Smooth muscle cell (in vitro differentiated cells): Measurements from ENCODE around the gene NSL1. TPM values are rescaled to one million over a fixed set of nuclear protein-coding genes. Genes with fewer than 3 reads are reported as not detected.

ENCODE experiments used
- DNase-seq: peaks from one replicate; lab custom pipeline; 2025; ENCODE audit not compliant: unreplicated experiment; lab: John Stamatoyannopoulos, UW
- H2AFZ ChIP-seq: fragments of 200-600 bp; sonication (generic); 2 replicates; pipeline ENCODE4 v1.6.0; 2016; ENCODE audit warnings: antibody characterized with exemption, low read depth, mild to moderate bottlenecking
- H3F3A ChIP-seq: fragments of 200-600 bp; sonication (generic); 2 replicates; pipeline ENCODE4 v1.6.0; 2017; ENCODE audit warnings: antibody characterized with exemption, low read depth
- H3K27ac ChIP-seq: fragments of 200-600 bp; sonication (generic); 2 replicates; pipeline ENCODE4 v1.5.1; 2016; ENCODE audit warnings: low read depth, mild to moderate bottlenecking
- H3K27me3 ChIP-seq: fragments of 200-600 bp; sonication (generic); 2 replicates; pipeline ENCODE4 v1.6.1; 2016; ENCODE audit warnings: low read depth, mild to moderate bottlenecking
- H3K36me3 ChIP-seq: fragments of 200-600 bp; sonication (generic); 2 replicates; pipeline ENCODE4 v1.5.1; 2016; ENCODE audit warnings: low read depth
- H3K4me1 ChIP-seq: fragments of 200-600 bp; sonication (generic); 2 replicates; pipeline ENCODE4 v1.5.1; 2016; ENCODE audit warnings: low read depth
- H3K4me2 ChIP-seq: fragments of 200-600 bp; sonication (generic); 2 replicates; pipeline ENCODE4 v1.6.0; 2016; ENCODE audit warnings: mild to moderate bottlenecking
- H3K4me3 ChIP-seq: fragments of 200-600 bp; sonication (generic); 2 replicates; pipeline ENCODE4 v1.5.1; 2016; ENCODE audit warnings: mild to moderate bottlenecking
- H3K79me2 ChIP-seq: fragments of 200-600 bp; sonication (generic); 2 replicates; pipeline ENCODE4 v1.6.0; 2016; ENCODE audit warnings: low read depth, mild to moderate bottlenecking
- H3K9ac ChIP-seq: fragments of 200-600 bp; sonication (generic); 2 replicates; pipeline ENCODE4 v1.6.0; 2016; ENCODE audit warnings: low read depth
- H3K9me3 ChIP-seq: fragments of 200-600 bp; sonication (generic); replicated peaks from 2 replicates; pipeline ENCODE4 v1.5.1; 2016; ENCODE audit warnings: low read depth
- H4K20me1 ChIP-seq: fragments of 200-600 bp; sonication (generic); 2 replicates; pipeline ENCODE4 v1.6.0; 2016; ENCODE audit warnings: low read depth
- WGBS: methylation state at CpG from one replicate; pipeline ENCODE4 v1.1.7; 2016; ENCODE audit warnings: low lambda C conversion rate; 5-methylcytosine and 5-hydroxymethylcytosine counted together
- polyA plus RNA-seq: library from polyadenylated mRNA; unstranded; fragments of >200 nt; fragmentation: Nextera tagmentation; extraction: Ambion mirVana; gene quantifications from 2 replicates; pipeline ENCODE4 v1.2.1, GENCODE V29; 2016
- total RNA-seq: library from RNA; depleted of rRNA; stranded (reverse); fragments of >200 nt; gene quantifications from 2 replicates; pipeline ENCODE4 v1.2.3, GENCODE V29; 2014
- TF ChIP-seq, protein P1 (sequence below): fragments of 200-600 bp; sonication (generic); IDR thresholded peaks from 2 replicates; pipeline ENCODE4 v1.5.1; 2017; ENCODE audit warnings: borderline replicate concordance, mild to moderate bottlenecking, antibody characterized with exemption; ENCODE audit not compliant: insufficient read depth, poor library complexity, severe bottlenecking

Gene NSL1
- total and polyA plus RNA-seq, 2 experiments from 2014 or later: 30.9 to 34.5 TPM

DNA sequence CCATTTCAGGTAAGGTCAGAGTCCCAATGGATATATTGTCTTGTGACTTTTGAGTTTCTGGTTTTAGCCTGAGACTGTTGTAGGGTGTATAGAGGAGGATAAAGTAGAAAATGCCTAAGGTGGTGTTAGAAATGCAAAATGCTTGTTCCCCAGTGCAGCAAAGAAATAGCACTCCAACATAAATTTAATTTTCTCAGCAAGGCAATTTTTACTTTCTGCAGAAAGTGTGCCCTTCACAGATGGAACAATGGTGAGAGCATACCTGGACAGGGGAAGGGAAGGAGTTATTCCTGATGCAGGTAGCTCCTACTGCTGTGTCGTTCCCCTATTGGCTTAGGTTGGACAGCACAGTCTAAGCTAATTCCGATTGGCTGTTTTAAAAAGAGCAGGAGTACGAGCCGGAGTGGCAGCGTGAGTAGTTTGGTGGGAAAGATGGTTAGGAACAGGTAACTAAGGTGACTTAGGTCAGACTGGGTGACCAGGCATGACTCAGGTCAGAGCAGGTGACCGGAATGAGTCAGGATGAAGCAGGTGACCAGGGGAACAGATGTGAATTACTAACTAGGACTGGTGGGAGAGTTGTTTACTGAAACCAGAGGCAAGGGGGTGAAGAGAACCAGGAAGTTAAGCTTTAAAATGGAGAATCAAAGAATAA lies 34.3 kb upstream of the NSL1 start:
- no peak overlapping the region for H3K27ac ChIP-seq
- H3K9me3 ChIP-seq: no peaks in the 10 kb centered on the region
- no peaks in the 10 kb centered on the region for H4K20me1 ChIP-seq
- no peaks in the 10 kb centered on the region for H3K36me3 ChIP-seq
- no peaks in the 10 kb centered on the region for H3K4me1 ChIP-seq
- H3K4me3 ChIP-seq: no peak overlapping the region
- H3K79me2 ChIP-seq: no peaks in the 10 kb centered on the region
- no peak overlapping the region for H3K9ac ChIP-seq
- H3K4me2 ChIP-seq: no peak overlapping the region
- WGBS: 78% methylated on average over 6 of the region's 6 CpGs
- TF ChIP-seq, protein P1, sequence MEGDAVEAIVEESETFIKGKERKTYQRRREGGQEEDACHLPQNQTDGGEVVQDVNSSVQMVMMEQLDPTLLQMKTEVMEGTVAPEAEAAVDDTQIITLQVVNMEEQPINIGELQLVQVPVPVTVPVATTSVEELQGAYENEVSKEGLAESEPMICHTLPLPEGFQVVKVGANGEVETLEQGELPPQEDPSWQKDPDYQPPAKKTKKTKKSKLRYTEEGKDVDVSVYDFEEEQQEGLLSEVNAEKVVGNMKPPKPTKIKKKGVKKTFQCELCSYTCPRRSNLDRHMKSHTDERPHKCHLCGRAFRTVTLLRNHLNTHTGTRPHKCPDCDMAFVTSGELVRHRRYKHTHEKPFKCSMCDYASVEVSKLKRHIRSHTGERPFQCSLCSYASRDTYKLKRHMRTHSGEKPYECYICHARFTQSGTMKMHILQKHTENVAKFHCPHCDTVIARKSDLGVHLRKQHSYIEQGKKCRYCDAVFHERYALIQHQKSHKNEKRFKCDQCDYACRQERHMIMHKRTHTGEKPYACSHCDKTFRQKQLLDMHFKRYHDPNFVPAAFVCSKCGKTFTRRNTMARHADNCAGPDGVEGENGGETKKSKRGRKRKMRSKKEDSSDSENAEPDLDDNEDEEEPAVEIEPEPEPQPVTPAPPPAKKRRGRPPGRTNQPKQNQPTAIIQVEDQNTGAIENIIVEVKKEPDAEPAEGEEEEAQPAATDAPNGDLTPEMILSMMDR: no peak
- no peaks in the 10 kb centered on the region for H3F3A ChIP-seq
- H3K27me3 ChIP-seq: no peaks in the 10 kb centered on the region
- DNase-seq: no peak
- no peak overlapping the region for H2AFZ ChIP-seq

DNA sequence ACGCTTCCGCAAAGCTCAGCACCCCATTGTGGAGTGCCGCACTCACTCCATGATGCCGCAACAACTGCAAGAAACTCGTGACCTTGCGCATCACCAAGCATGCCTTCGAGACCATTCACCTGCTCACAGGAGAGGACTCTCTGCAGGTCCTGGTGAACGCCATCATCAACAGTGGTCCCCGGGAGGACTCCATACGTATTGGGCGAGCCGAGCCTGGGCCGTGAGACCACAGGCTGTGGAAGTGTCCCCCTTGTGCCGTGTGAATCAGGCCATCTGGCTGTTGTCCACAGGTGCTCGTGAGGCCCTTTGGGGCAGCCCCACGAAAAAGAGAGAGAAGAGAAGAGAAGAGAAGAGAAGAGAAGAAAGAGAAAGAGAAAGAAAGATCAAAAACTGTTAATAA lies 32.6 kb upstream of the NSL1 start:
- WGBS: 92% methylated on average over 16 of the region's 16 CpGs
- H3K9ac ChIP-seq: no peak overlapping the region

DNA sequence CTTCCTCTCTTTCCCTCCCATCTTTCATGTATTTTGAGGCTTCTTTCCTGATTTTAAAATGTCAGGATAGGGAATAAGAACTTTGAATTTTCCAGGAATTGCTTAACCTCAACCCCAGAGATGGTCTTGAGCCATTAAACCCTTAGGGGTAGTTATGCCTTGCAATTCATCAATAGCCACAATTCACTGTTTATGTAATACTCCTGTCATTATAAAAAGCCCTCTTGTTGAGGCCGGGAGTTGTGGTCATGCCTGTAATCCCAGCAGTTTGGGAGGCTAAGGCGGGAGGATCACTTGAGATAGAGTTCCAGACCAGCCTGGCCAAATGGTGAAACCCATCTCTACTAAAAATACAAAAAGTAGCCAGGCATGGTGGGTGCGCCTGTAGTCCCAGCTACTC lies 31.4 kb upstream of the NSL1 start:
- H2AFZ ChIP-seq: no peak overlapping the region
- WGBS: 79% methylated on average over 3 of the region's 3 CpGs
- H3K27ac ChIP-seq: no peak overlapping the region
- no peaks in the 10 kb centered on the region for H3K27me3 ChIP-seq
- H3K4me3 ChIP-seq: no peak overlapping the region
- no peak overlapping the region for H3K4me2 ChIP-seq
- H3K9me3 ChIP-seq: no peaks in the 10 kb centered on the region
- DNase-seq: no peak
- H3F3A ChIP-seq: peaks cover 2% of the 10 kb centered on the region
- H4K20me1 ChIP-seq: no peaks in the 10 kb centered on the region
- no peaks in the 10 kb centered on the region for H3K4me1 ChIP-seq
- no peaks in the 10 kb centered on the region for H3K79me2 ChIP-seq
- TF ChIP-seq, protein P1: no peak
- no peak overlapping the region for H3K9ac ChIP-seq
- no peaks in the 10 kb centered on the region for H3K36me3 ChIP-seq

More for the DNA sequence above, 32.6 kb upstream of the NSL1 start:
- no peak overlapping the region for H3K27ac ChIP-seq
- H3K36me3 ChIP-seq: no peaks in the 10 kb centered on the region
- no peaks in the 10 kb centered on the region for H3K4me1 ChIP-seq
- H3K79me2 ChIP-seq: no peaks in the 10 kb centered on the region
- H3K9me3 ChIP-seq: no peaks in the 10 kb centered on the region
- H3K4me2 ChIP-seq: no peak overlapping the region
- H3K27me3 ChIP-seq: no peaks in the 10 kb centered on the region
- TF ChIP-seq, protein P1: no peak
- DNase-seq: no peak
- no peaks in the 10 kb centered on the region for H4K20me1 ChIP-seq
- no peak overlapping the region for H2AFZ ChIP-seq
- no peak overlapping the region for H3K4me3 ChIP-seq
- H3F3A ChIP-seq: no peaks in the 10 kb centered on the region

DNA sequence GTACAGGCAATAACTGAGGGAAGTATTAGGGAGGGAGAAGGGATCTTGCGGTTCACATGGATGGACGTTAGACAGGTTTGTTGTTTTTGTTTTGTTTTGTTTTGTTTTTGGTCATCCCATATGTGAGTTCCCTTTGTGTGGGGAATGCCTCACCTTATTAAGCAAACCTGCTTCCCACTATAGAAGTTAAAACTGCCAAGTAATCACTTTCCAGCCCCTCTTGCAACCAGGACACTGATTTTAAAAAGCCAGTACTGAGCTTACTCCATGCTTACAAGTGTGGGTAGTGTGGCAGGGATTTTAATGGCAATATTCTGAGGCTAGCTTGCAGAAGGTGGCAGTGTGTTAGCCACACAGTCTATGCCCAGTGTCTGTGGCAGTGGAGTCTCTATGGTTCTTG lies 29.4 kb upstream of the NSL1 start:
- Histone ChIP-seq H3K4me1 (peaks cover 4% of the 10 kb centered on the region), H3K9me3 (no peaks in the 10 kb centered on the region), H3K4me2 (no peak overlapping the region), H3K4me3 (no peak overlapping the region), H3K79me2 (no peaks in the 10 kb centered on the region), H3K27ac (no peak overlapping the region), H2AFZ (no peak overlapping the region), H3K9ac (no peak overlapping the region), H4K20me1 (no peaks in the 10 kb centered on the region), H3K27me3 (no peaks in the 10 kb centered on the region), H3K36me3 (no peaks in the 10 kb centered on the region), H3F3A (peaks cover 8% of the 10 kb centered on the region)
- DNase-seq: no peak
- WGBS: 94% methylated on average over 2 of the region's 2 CpGs
- TF ChIP-seq, protein P1: no peak
